Subcutaneous abdominal adipose tissue (tissue), 5 donors: ENCODE results near the gene EIF2B1.
"Not testable (repeated sequence)": the region's sequence is repeated elsewhere in the genome, so short reads cannot be mapped to it uniquely, and the experiment has no call there.

Source experiments
- H3K27ac ChIP-seq: one replicate; pipeline ENCODE4 v1.7.0; 2013; ENCODE audit warnings: low read depth, mild to moderate bottlenecking, inconsistent platforms, low read length, moderate library complexity
- H3K27me3 ChIP-seq, 5 donors: one replicate each; pipeline ENCODE4 v1.7.0; 2013; ENCODE audit warnings: low read length in 5 of 5, inconsistent platforms in 1 of 5; ENCODE audit not compliant: control insufficient read depth in 5 of 5, insufficient read depth in 4 of 5
- H3K36me3 ChIP-seq, 5 donors: one replicate each; pipeline ENCODE4 v1.7.0; 2013; ENCODE audit warnings: low read length in 5 of 5; ENCODE audit not compliant: control insufficient read depth in 5 of 5, insufficient read depth in 5 of 5
- H3K4me1 ChIP-seq, 5 donors: one replicate each; pipeline ENCODE4 v1.7.0; 2013; ENCODE audit warnings: low read length in 5 of 5, mild to moderate bottlenecking in 3 of 5, moderate library complexity in 1 of 5; ENCODE audit not compliant: control insufficient read depth in 5 of 5, insufficient read depth in 5 of 5
- H3K4me3 ChIP-seq, 5 donors: one replicate each; pipeline ENCODE4 v1.7.0; 2013; ENCODE audit warnings: low read length in 5 of 5, low read depth in 1 of 5
- H3K9ac ChIP-seq, 5 donors: one replicate each; pipeline ENCODE4 v1.7.0; 2013; ENCODE audit warnings: low read length in 5 of 5, mild to moderate bottlenecking in 4 of 5, moderate library complexity in 3 of 5
- H3K9me3 ChIP-seq, 5 donors: one replicate each; pipeline ENCODE4 v1.7.0; 2013; ENCODE audit warnings: low read length in 5 of 5; ENCODE audit not compliant: control insufficient read depth in 5 of 5
- donor health status: healthy.
- donor health status: healthy.
- donor health status: healthy.
- donor health status: healthy.
- donor health status: healthy.

Gene EIF2B1

DNA sequence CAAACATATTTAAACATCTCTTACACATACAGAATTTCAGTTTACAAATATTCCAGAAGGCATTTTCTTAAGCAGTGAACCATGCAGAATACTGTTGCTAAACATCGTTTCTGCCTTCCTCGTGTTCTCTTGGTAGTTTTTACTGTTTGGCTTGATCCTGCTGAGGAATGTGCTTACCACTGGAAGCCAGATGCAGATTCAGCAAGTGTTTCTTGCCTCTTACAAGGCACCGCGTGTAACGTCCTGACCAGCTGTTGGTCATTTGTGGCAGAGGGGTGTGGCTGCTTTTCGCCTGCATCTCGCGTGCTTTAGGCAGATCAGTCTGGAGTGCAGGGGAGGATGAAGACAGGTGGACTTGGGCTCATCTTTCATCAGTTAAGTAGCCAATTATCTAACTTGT, 12.4 kb downstream of the EIF2B1 start:
- Histone ChIP-seq H3K9me3 (no peaks in the 10 kb centered on the region), H3K27me3 (no peaks in the 10 kb centered on the region), H3K4me3 (no peak overlapping the region), H3K4me1 (no peaks in the 10 kb centered on the region), H3K27ac (no peak overlapping the region), H3K36me3 (peaks cover 24 to 87% (median 82%) of the 10 kb centered on the region in 5 donors), H3K9ac (no peak overlapping the region)

DNA sequence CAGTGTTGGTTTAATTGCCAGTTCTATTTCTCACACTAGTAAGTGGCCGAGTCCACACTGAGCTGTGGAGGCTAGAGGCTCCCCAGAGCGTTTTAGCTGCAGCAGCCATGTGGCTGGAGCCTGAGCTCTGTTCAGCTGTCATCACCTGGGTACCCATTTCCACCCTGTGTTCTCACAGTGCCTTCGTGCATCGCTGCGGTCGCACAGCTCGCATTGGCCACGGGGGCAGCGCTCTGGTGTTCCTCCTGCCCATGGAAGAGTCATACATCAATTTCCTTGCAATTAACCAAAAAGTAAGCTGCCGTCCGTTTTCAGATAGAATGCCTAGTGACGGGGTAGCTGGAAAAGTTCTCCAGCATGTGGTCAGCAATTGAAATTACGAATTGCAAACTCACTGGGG, 15.9 kb downstream of the EIF2B1 start:
- H3K9me3 ChIP-seq = no peaks in the 10 kb centered on the region
- no peak overlapping the region for H3K4me3 ChIP-seq
- no peak overlapping the region for H3K9ac ChIP-seq
- H3K4me1 ChIP-seq = peaks cover 7 to 15% (median 13%) of the 10 kb centered on the region in 5 donors
- no peak overlapping the region for H3K27ac ChIP-seq
- no peaks in the 10 kb centered on the region for H3K27me3 ChIP-seq
- peaks cover 24 to 87% (median 79%) of the 10 kb centered on the region in 5 donors for H3K36me3 ChIP-seq

- Histone ChIP-seq H3K9me3 (no peaks in the 10 kb centered on the region), H3K4me1 (peaks cover 7 to 15% (median 13%) of the 10 kb centered on the region in 5 donors), H3K9ac (no peak overlapping the region), H3K27ac (no peak overlapping the region), H3K4me3 (no peak overlapping the region), H3K27me3 (no peaks in the 10 kb centered on the region), H3K36me3 (peaks cover 27 to 86% (median 78%) of the 10 kb centered on the region in 5 donors)
Measured at GRCh38 chr12:123617144-123617543, 16.3 kb downstream of the EIF2B1 start.

DNA sequence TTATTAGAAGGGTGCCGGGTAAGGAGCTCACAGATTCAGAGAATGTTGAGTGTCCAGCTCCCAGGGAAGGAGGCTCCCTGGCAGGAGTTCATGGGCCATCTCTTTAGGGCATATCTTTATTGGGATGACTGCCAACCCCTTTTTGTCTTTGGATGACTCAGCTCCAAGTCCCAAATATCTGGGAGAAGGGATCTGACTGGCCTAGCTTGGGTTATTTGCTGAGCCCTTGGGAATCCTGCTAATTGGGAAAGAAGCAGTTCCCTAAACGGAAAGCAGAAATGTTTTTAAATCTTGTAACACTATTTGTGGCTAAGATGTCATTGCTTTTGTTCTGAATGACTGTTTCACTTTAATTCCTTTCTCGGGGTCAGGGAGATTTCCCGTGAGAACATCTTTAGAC, 19.0 kb downstream of the EIF2B1 start:
- Histone ChIP-seq H3K27me3 (no peaks in the 10 kb centered on the region), H3K9me3 (no peaks in the 10 kb centered on the region), H3K36me3 (peaks cover 23 to 86% (median 78%) of the 10 kb centered on the region in 5 donors), H3K4me3 (no peak overlapping the region), H3K9ac (peak overlapping the region in 3 of 5 donors; percentile 7 to 31 (median 29)), H3K27ac (peak overlapping the region; percentile 38), H3K4me1 (peaks cover 7 to 15% (median 13%) of the 10 kb centered on the region in 5 donors)

DNA sequence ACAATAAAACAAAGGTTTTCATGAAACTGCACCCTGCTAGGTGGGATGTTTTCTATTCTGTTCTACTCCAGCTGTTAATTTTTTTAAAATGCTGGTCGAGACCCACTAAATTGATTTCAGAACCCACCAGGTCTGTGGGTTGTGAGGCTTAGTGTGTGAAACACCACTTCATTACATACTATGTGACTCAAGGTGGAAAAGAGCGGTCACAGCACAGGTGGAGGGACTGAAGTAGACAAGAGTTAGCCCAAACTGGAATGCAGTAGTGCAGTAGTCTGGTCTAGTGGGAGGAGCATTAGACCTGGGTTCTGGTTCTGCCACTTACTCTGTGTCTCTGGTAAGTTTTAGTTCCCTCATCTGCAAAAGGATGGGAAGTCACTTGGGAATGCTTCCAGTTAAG, 19.4 kb downstream of the EIF2B1 start:
- peak overlapping the region; percentile 38 for H3K27ac ChIP-seq
- H3K36me3 ChIP-seq = peaks cover 23 to 86% (median 80%) of the 10 kb centered on the region in 5 donors
- no peaks in the 10 kb centered on the region for H3K9me3 ChIP-seq
- peak overlapping the region in 2 of 5 donors; percentile 7 to 31 for H3K9ac ChIP-seq
- no peak overlapping the region for H3K4me3 ChIP-seq
- H3K27me3 ChIP-seq = no peaks in the 10 kb centered on the region
- peaks cover 7 to 15% (median 13%) of the 10 kb centered on the region in 5 donors for H3K4me1 ChIP-seq

- H3K9me3 ChIP-seq = no peaks in the 10 kb centered on the region
- H3K36me3 ChIP-seq = peaks cover 17 to 75% (median 71%) of the 10 kb centered on the region in 5 donors
- no peak overlapping the region for H3K4me3 ChIP-seq
- no peak overlapping the region for H3K27ac ChIP-seq
- peaks cover 0 to 6% (median 5%) of the 10 kb centered on the region in 5 donors for H3K4me1 ChIP-seq
- no peaks in the 10 kb centered on the region for H3K27me3 ChIP-seq
- no peak overlapping the region for H3K9ac ChIP-seq
Measured at GRCh38 chr12:123608182-123608581, 25.3 kb downstream of the EIF2B1 start.

- H3K9me3 ChIP-seq = no peaks in the 10 kb centered on the region
- H3K27me3 ChIP-seq = no peaks in the 10 kb centered on the region
- H3K27ac ChIP-seq = no peak overlapping the region
- H3K4me3 ChIP-seq = no peak overlapping the region
- no peak overlapping the region for H3K9ac ChIP-seq
- H3K4me1 ChIP-seq = peaks cover 3 to 10% (median 9%) of the 10 kb centered on the region in 5 donors
- peaks cover 14 to 71% (median 66%) of the 10 kb centered on the region in 5 donors for H3K36me3 ChIP-seq
Measured at GRCh38 chr12:123607756-123608155, 25.7 kb downstream of the EIF2B1 start.

- Histone ChIP-seq H3K9ac (peak overlapping the region in 1 of 5 donors; percentile 11), H3K4me1 (peaks cover 8 to 27% (median 24%) of the 10 kb centered on the region in 5 donors), H3K36me3 (peaks cover 4 to 38% (median 32%) of the 10 kb centered on the region in 5 donors)
- not testable (repeated sequence) for H3K27ac ChIP-seq, H3K9me3 ChIP-seq, H3K27me3 ChIP-seq, H3K4me3 ChIP-seq
Measured at GRCh38 chr12:123603495-123603894, 30.0 kb downstream of the EIF2B1 start.

- Histone ChIP-seq H3K27ac (peak overlapping the region; percentile 77), H3K36me3 (peaks cover 11 to 38% (median 30%) of the 10 kb centered on the region in 5 donors), H3K4me1 (peaks cover 8 to 27% (median 24%) of the 10 kb centered on the region in 5 donors), H3K27me3 (no peaks in the 10 kb centered on the region), H3K4me3 (peak overlapping the region; percentile 90 to 99 (median 95)), H3K9ac (peak overlapping the region; percentile 89 to 96 (median 95)), H3K9me3 (no peaks in the 10 kb centered on the region)
Measured at GRCh38 chr12:123602651-123603195, 30.8 kb downstream of the EIF2B1 start.

GRCh38 chr12:123601602-123602489, 31.6 kb downstream of the EIF2B1 start, which contains the start of gene DDX55:
TSS of gene DDX55 (plus strand) at chr12:123602099. CDS start at chr12:123602149, 50 bp downstream.
- Histone ChIP-seq H3K4me3 (peak within 1 kb of the TSS; percentile 90 to 99 (median 95)), H3K27me3 (no peaks in the 10 kb centered on the region), H3K27ac (peak within 1 kb of the TSS; percentile 77), H3K36me3 (peaks cover 16 to 36% (median 29%) of the 10 kb centered on the region in 5 donors), H3K9me3 (no peaks in the 10 kb centered on the region), H3K9ac (peak within 1 kb of the TSS; percentile 89 to 96 (median 95)), H3K4me1 (peaks cover 8 to 27% (median 24%) of the 10 kb centered on the region in 5 donors)
